LHCN-M2 (cell line): Measurements from ENCODE around the gene UBA52. TPM values are rescaled to one million over a fixed set of nuclear protein-coding genes. Genes with fewer than 3 reads are reported as not detected.

Experiments used
- total RNA-seq: library from RNA; depleted of rRNA; stranded (reverse); fragments of >200 nt; gene quantifications from 2 replicates; pipeline ENCODE4 v1.2.3, GENCODE V29; 2014; rRNA removed

Gene UBA52
- total RNA-seq, 1 experiment from 2014 or later, result 772 TPM

Other genes with a start within 250 kb of the UBA52 start
- 376 and 434 TPM in 2 replicates for gene LSM4, start 248.8 kb upstream of the UBA52 start, total RNA-seq
- 8.0 and 11.0 TPM in 2 replicates for gene PGPEP1, start 231.3 kb upstream of the UBA52 start, total RNA-seq
- gene GDF15, start 185.7 kb upstream of the UBA52 start, total RNA-seq, result 109 and 147 TPM in 2 replicates
- gene LRRC25, start 174.2 kb upstream of the UBA52 start, total RNA-seq, result not detected in 2 replicates
- gene SSBP4, start 152.5 kb upstream of the UBA52 start, total RNA-seq, result 41.6 and 64.2 TPM in 2 replicates
- 0.83 and 0.86 TPM in 2 replicates for gene ISYNA1, start 133.7 kb upstream of the UBA52 start, total RNA-seq
- gene ELL, start 49.8 kb upstream of the UBA52 start, total RNA-seq, result 10.5 and 10.8 TPM in 2 replicates
- 374 and 409 TPM in 2 replicates for gene FKBP8, start 28.3 kb upstream of the UBA52 start, total RNA-seq
- gene KXD1, start 14.0 kb upstream of the UBA52 start, total RNA-seq, result 136 and 148 TPM in 2 replicates
- 90.9 and 100 TPM in 2 replicates for gene REX1BD, start 16.9 kb downstream of the UBA52 start, total RNA-seq
- gene CRLF1, start 34.9 kb downstream of the UBA52 start, total RNA-seq, result 0.86 and 5.8 TPM in 2 replicates
- gene TMEM59L, start 41.0 kb downstream of the UBA52 start, total RNA-seq, result 0.11 and 0.26 TPM in 2 replicates
- 3.3 and 5.3 TPM in 2 replicates for gene KLHL26, start 65.2 kb downstream of the UBA52 start, total RNA-seq
- gene CRTC1, start 111.8 kb downstream of the UBA52 start, total RNA-seq, result 1.7 and 2.0 TPM in 2 replicates
- 0.13 TPM in 1 of 2 replicates, not detected in the other for gene COMP, start 219.4 kb downstream of the UBA52 start, total RNA-seq